HuH-7 (cell line): ENCODE results near the gene UBALD2.
"Not testable (repeated sequence)": the region's sequence is repeated elsewhere in the genome, so short reads cannot be mapped to it uniquely, and the experiment has no call there.

Experiments
- DNase-seq: peaks from one replicate; pipeline ENCODE4 v3.0.0; 2011; ENCODE audit warnings: low spot score

UBALD2 gene

GRCh38 chr17:76264755-76265623 is at the start of gene UBALD2:
Gene UBALD2 (plus strand): TSS chr17:76265348. CDS start chr17:76265506, 158 bp downstream.
- peak; percentile 100 for DNase-seq

- no peak for DNase-seq
Measured at GRCh38 chr17:76217081-76217480, 48.1 kb upstream of the UBALD2 start.

GRCh38 chr17:76219670-76220383 is 45.3 kb upstream of the UBALD2 start:
- DNase-seq: no peak

GRCh38 chr17:76223802-76224201 is 41.3 kb upstream of the UBALD2 start:
- no peak for DNase-seq

GRCh38 chr17:76225373-76226086 is 39.6 kb upstream of the UBALD2 start:
- not testable (repeated sequence) for DNase-seq

GRCh38 chr17:76226749-76227148 is 38.4 kb upstream of the UBALD2 start:
- not testable (repeated sequence) for DNase-seq

- no peak for DNase-seq
Measured at GRCh38 chr17:76232342-76232741, 32.8 kb upstream of the UBALD2 start.

- no peak for DNase-seq
Measured at GRCh38 chr17:76233588-76234353, 31.4 kb upstream of the UBALD2 start.

GRCh38 chr17:76234354-76234679 is 30.8 kb upstream of the UBALD2 start:
- no peak for DNase-seq

GRCh38 chr17:76235883-76236282 is 29.3 kb upstream of the UBALD2 start:
- DNase-seq: no peak

- no peak for DNase-seq
Measured at GRCh38 chr17:76236603-76237002, 28.5 kb upstream of the UBALD2 start.

GRCh38 chr17:76237859-76238313 is 27.3 kb upstream of the UBALD2 start:
- peak; percentile 59 for DNase-seq

- no peak for DNase-seq
Measured at GRCh38 chr17:76238847-76239537, 26.2 kb upstream of the UBALD2 start.

GRCh38 chr17:76239538-76240274 is 25.4 kb upstream of the UBALD2 start:
- DNase-seq: no peak

- DNase-seq: peak; percentile 83
Measured at GRCh38 chr17:76240461-76241203, 24.5 kb upstream of the UBALD2 start, which contains the start of gene RNF157. Gene RNF157 (minus strand): TSS chr17:76240493. CDS start chr17:76240240, 253 bp downstream.

- no peak for DNase-seq
Measured at GRCh38 chr17:76241204-76241538, 24.0 kb upstream of the UBALD2 start.

- no peak for DNase-seq
Measured at GRCh38 chr17:76241691-76242255, 23.4 kb upstream of the UBALD2 start.

GRCh38 chr17:76243826-76244679 is 21.1 kb upstream of the UBALD2 start:
- DNase-seq: no peak
